T-cell (primary cell): Measurements from ENCODE around the gene ADAM17. TPM values are rescaled to one million over a fixed set of nuclear protein-coding genes. Genes with fewer than 3 reads are reported as not detected.
"Not testable (repeated sequence)": the region's sequence is repeated elsewhere in the genome, so short reads cannot be mapped to it uniquely, and the experiment has no call there.

Experiments
- ATAC-seq, 4 experiments: fragments of 200-7000 bp in 3 of 4; fragments of 150-1000 bp in 1 of 4; cut with Tn5 transposase; replicated peaks in 1 of 4; 1 replicate in 3 of 4; 2 replicates in 1 of 4; pipeline ENCODE4 v1.10.0; 2021; ENCODE audit warnings: moderate library complexity in 3 of 4, mild to moderate bottlenecking in 2 of 4, moderate number of reproducible peaks in 1 of 4
- CTCF ChIA-PET, 2 donors: fragments of 300-600 bp; sonication (Branson Sonifier 250); formaldehyde crosslinking; loops; one replicate each; lab custom pipeline; 2022; ENCODE audit warnings: antibody characterized with exemption in 2 of 2; lab: Charles Lee
- POLR2A ChIA-PET, 2 donors: fragments of 300-600 bp; sonication (Branson Sonifier 250); formaldehyde crosslinking; loops; one replicate each; lab custom pipeline; 2022; ENCODE audit warnings: antibody characterized with exemption in 2 of 2; lab: Charles Lee
- DNase-seq, 35 experiments: peaks; one replicate each; pipeline versions ENCODE4 v3.0.0 to v3.0.0-alpha.2; 2013 to 2023
- H3K27ac ChIP-seq: one replicate; pipeline ENCODE4 v1.5.1; 2013; ENCODE audit warnings: low read length
- H3K27me3 ChIP-seq, 2 experiments: replicated peaks in 1 of 2; 1 replicate in 1 of 2; 2 replicates in 1 of 2; pipeline versions ENCODE4 v1.6.1 to v1.7.0; 2013; ENCODE audit warnings: low read length in 1 of 2, mixed read lengths in 1 of 2; ENCODE audit not compliant: control insufficient read depth in 2 of 2, insufficient read depth in 2 of 2; ENCODE audit errors: extremely low read depth in 1 of 2
- H3K36me3 ChIP-seq, 2 donors: 1 replicate in 1 of 2; 2 replicates in 1 of 2; pipeline versions ENCODE4 v1.6.1 to v1.7.0; 2013; ENCODE audit warnings: low read length in 1 of 2; ENCODE audit not compliant: control insufficient read depth in 2 of 2, insufficient read depth in 1 of 2; ENCODE audit errors: extremely low read depth in 1 of 2
- H3K4me1 ChIP-seq, 2 experiments: 1 replicate in 1 of 2; 2 replicates in 1 of 2; pipeline versions ENCODE4 v1.6.1 to v1.7.0; 2013; ENCODE audit warnings: low read length in 2 of 2, mixed read lengths in 1 of 2; ENCODE audit not compliant: insufficient read depth in 2 of 2, control insufficient read depth in 1 of 2; ENCODE audit errors: extremely low read depth in 1 of 2
- H3K4me3 ChIP-seq, 2 donors: 1 replicate in 1 of 2; 2 replicates in 1 of 2; pipeline versions ENCODE4 v1.5.1 to v1.7.0; 2013; ENCODE audit warnings: mild to moderate bottlenecking in 2 of 2, low read length in 1 of 2, moderate library complexity in 1 of 2; ENCODE audit not compliant: control insufficient read depth in 1 of 2; ENCODE audit errors: extremely low read depth in 1 of 2
- H3K9me3 ChIP-seq: 2 replicates; pipeline ENCODE4 v1.7.0; 2013
- H3K27ac Mint-ChIP-seq, 2 donors: one replicate each; pipeline ENCODE4 v1.8.0; 2020 to 2021; ENCODE audit warnings: mild to moderate bottlenecking in 2 of 2, mixed read lengths in 2 of 2
- H3K27me3 Mint-ChIP-seq, 2 donors: one replicate each; pipeline ENCODE4 v1.8.0; 2021 to 2022; ENCODE audit warnings: mixed read lengths in 2 of 2
- H3K36me3 Mint-ChIP-seq: one replicate; pipeline ENCODE4 v1.8.0; 2021; ENCODE audit warnings: mixed read lengths
- H3K4me1 Mint-ChIP-seq, 3 donors: one replicate each; pipeline ENCODE4 v1.8.0; 2020 to 2022; ENCODE audit warnings: mixed read lengths in 3 of 3, mild to moderate bottlenecking in 1 of 3
- H3K4me3 Mint-ChIP-seq, 3 donors: one replicate each; pipeline ENCODE4 v1.8.0; 2020 to 2022; ENCODE audit warnings: mild to moderate bottlenecking in 3 of 3, mixed read lengths in 3 of 3, moderate library complexity in 3 of 3
- H3K9me3 Mint-ChIP-seq, 3 donors: one replicate each; pipeline ENCODE4 v1.8.0; 2020 to 2022; ENCODE audit warnings: mixed read lengths in 3 of 3
- WGBS: methylation state at CpG from one replicate; pipeline ENCODE4 v1.1.5; 2013; ENCODE audit warnings: missing lambda C conversion rate; ENCODE audit not compliant: insufficient coverage; 5-methylcytosine and 5-hydroxymethylcytosine counted together
- total RNA-seq, 35 experiments: library from RNA in 6 of 35; stranded (reverse) in 6 of 35; fragments of 120-200 nt in 1 of 35; gene quantifications; one replicate each; pipeline versions ENCODE4 v1.2.1 to v1.2.4 and lab custom pipeline; 2013 to 2026

The ADAM17 gene
- total RNA-seq, 5 donors from 2014 or later (not counting 1 experiment from before 2014, with no cell fraction given), result 26.5 to 34.5 (median 29.5) TPM

DNA sequence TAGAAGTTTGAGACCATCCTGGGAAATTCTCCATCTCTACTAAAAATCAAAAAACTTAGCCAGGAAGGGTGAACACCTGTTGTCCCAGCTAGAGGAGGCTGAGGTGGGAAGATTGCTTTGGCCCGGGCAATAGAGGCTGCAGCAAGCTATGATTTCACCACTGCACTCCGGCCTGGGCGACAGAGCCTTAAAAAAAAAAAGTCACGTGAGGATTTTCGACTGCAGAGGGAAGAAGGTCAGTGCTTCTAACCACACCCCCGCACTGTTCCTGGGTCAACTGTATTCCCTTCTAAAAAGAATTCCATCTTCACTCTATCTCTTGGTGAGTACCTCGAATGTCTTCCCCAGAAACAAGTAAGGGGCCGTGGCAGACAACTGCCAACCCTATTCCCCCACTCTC lies 31.3 kb downstream of the ADAM17 start:
- no peak overlapping the region for H3K27ac ChIP-seq
- Mint-ChIP-seq H3K27me3 (no peaks in the 10 kb centered on the region), H3K36me3 (peaks cover 63% of the 10 kb centered on the region), H3K9me3 (no peaks in the 10 kb centered on the region), H3K27ac (no peak overlapping the region), H3K4me1 (peaks cover 0 to 12% (median 4%) of the 10 kb centered on the region in 3 donors), H3K4me3 (no peak overlapping the region)
- ChIA-PET POLR2A (interaction anchor here (0.6 kb wide), 4 partner anchors 10 to 102 kb away, joined by 3 to 4 read pairs (median 4); no protein-coding TSS in a partner anchor), CTCF (no interaction called here)
- no peak for ATAC-seq
- H3K36me3 ChIP-seq, result peaks cover 2 to 65% of the 10 kb centered on the region in 2 donors
- no peak overlapping the region for H3K4me3 ChIP-seq
- DNase-seq, result no peak
- 96% methylated on average over 5 of the region's 8 CpGs for WGBS
- H3K27me3 ChIP-seq, result no peaks in the 10 kb centered on the region
- H3K9me3 ChIP-seq, result no peaks in the 10 kb centered on the region
- H3K4me1 ChIP-seq, result no peaks in the 10 kb centered on the region

DNA sequence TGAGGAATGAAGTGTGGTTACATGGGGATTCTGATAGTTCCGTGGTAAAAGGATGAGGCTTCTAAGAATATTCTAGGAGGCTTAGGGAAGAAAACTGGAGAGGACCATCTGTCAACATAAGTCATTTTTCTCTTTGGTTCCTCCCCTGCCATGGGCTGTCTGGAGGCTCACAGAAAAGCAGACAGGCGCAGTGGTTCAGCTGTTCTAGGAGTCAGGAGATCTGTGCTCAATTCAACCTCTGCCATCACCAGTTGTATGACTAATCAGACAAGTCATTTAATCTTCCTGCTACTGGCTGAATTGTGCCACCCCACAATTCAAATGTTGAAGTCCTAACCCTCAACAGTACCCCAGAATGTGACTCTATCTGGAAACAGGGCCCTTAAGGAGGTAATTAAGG lies 36.4 kb downstream of the ADAM17 start:
- H3K4me3 ChIP-seq, result no peak overlapping the region
- no peak overlapping the region for H3K27ac ChIP-seq
- no peaks in the 10 kb centered on the region for H3K4me1 ChIP-seq
- H3K27ac Mint-ChIP-seq, result peak overlapping the region in 1 of 2 donors; percentile 27
- no peaks in the 10 kb centered on the region for H3K9me3 ChIP-seq
- H3K27me3 ChIP-seq, result no peaks in the 10 kb centered on the region
- no peaks in the 10 kb centered on the region for H3K9me3 Mint-ChIP-seq
- peaks cover 0 to 1% (median 0%) of the 10 kb centered on the region in 3 donors for H3K4me1 Mint-ChIP-seq
- ATAC-seq (no peak), DNase-seq (no peak)
- peaks cover 12 to 51% of the 10 kb centered on the region in 2 donors for H3K36me3 ChIP-seq
- peaks cover 51% of the 10 kb centered on the region for H3K36me3 Mint-ChIP-seq
- ChIA-PET POLR2A (no interaction called here), CTCF (no interaction called here)
- no CpG with 5 or more reads among the region's 2 CpGs for WGBS
- no peaks in the 10 kb centered on the region for H3K27me3 Mint-ChIP-seq
- no peak overlapping the region for H3K4me3 Mint-ChIP-seq

DNA sequence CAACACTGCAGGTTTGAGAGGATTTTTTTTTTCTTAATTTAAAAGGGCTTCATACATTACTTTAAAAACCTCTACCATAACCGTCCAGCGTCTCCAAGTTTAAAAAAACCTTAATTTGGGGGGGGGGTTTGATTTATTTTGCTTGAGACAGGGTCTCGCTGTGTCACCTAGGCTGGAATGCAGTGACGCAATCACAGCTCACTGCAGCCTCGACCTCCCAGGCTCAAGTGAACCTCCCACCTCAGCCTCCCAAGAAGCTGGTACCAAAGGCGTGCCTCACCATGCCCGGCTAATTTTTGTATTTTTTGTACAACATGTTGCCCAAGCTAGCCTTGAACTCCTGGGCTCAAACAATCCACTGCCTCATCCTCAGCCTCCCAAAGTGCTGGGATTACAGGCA lies 36.9 kb downstream of the ADAM17 start:
- 100% methylated on average over 3 of the region's 7 CpGs for whole genome bisulfite sequencing
- Mint-ChIP-seq H3K9me3 (no peaks in the 10 kb centered on the region), H3K27me3 (no peaks in the 10 kb centered on the region), H3K4me1 (peaks cover 0 to 1% (median 0%) of the 10 kb centered on the region in 3 donors), H3K4me3 (no peak overlapping the region), H3K36me3 (peaks cover 51% of the 10 kb centered on the region), H3K27ac (no peak overlapping the region)
- Histone ChIP-seq H3K27ac (no peak overlapping the region), H3K27me3 (no peaks in the 10 kb centered on the region), H3K4me3 (no peak overlapping the region), H3K9me3 (no peaks in the 10 kb centered on the region), H3K4me1 (no peaks in the 10 kb centered on the region), H3K36me3 (peaks cover 12 to 50% of the 10 kb centered on the region in 2 donors)
- ATAC-seq, result no peak
- DNase-seq, result no peak
- ChIA-PET POLR2A (no interaction called here), CTCF (interaction anchor here in 1 of 2 donors (0.6 to 0.8 kb wide), 2 partner anchors 12 to 1230 kb away, joined by 5 to 8 read pairs; no protein-coding TSS in a partner anchor)

DNA sequence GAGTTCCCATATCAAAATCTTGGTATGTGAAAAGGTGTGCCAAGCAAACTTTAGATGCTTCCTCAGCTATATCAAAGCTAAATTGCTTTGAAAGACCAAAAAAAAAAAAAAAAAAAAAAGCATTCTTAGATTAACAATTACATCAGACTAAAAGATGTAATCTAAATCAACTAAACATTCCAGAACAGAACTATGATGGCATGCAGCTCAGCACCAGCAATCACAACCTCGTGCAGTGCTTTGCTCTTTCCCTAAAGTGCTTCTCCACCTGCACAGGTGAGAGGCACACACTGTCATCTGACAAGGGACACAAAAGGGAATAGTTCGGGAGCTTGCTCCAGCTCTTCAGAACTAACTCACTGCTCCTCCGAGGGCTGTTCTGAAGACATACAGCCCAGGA lies 37.5 kb downstream of the ADAM17 start:
- Histone ChIP-seq H3K27me3 (no peaks in the 10 kb centered on the region), H3K36me3 (peaks cover 12 to 50% of the 10 kb centered on the region in 2 donors), H3K9me3 (no peaks in the 10 kb centered on the region), H3K4me3 (no peak overlapping the region), H3K27ac (no peak overlapping the region), H3K4me1 (no peaks in the 10 kb centered on the region)
- H3K9me3 Mint-ChIP-seq, result no peaks in the 10 kb centered on the region
- peaks cover 53% of the 10 kb centered on the region for H3K36me3 Mint-ChIP-seq
- H3K4me1 Mint-ChIP-seq, result peaks cover 0 to 1% (median 0%) of the 10 kb centered on the region in 3 donors
- no peak overlapping the region for H3K4me3 Mint-ChIP-seq
- DNase-seq (no peak), ATAC-seq (no peak)
- ChIA-PET CTCF (interaction anchor here (0.6 to 0.8 kb wide), 4 partner anchors 11 to 1229 kb away, joined by 3 to 8 read pairs (median 6); no protein-coding TSS in a partner anchor), POLR2A (no interaction called here)
- no peaks in the 10 kb centered on the region for H3K27me3 Mint-ChIP-seq
- 100% methylated on average over 1 of the region's 3 CpGs for WGBS
- H3K27ac Mint-ChIP-seq, result no peak overlapping the region

DNA sequence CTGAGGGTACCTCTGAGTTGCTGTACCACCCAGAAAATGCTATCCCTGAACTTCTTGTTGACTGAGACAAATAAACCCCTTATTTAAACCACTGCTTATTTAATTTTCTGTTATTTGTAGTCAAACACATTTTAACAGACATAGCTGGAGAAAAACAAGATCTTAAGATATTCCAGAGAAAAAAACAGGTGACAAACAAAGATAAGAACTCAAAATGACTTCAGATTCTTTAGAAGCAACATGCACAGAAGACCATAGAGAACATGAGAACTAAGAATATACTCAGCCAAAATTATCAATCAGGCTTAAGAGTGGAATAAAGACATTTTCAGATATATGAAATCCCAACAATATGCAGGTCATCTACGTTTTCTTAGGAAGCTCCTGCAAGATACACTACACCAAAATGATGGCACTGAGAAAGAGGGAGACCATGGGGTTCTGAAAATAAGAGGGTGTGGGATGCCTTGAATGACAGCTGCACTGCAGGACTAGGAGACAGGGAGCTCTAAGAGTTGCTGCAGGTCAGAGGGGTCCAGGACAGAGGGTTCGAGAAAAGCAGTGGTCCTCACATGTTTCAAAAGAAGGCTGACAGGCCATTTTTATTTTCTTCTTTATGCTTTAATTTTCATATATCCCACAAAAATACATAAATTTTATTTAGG lies 38.4 kb downstream of the ADAM17 start:
- Mint-ChIP-seq H3K27ac (no peak overlapping the region), H3K36me3 (peaks cover 52% of the 10 kb centered on the region), H3K4me1 (no peaks in the 10 kb centered on the region), H3K4me3 (no peak overlapping the region), H3K27me3 (no peaks in the 10 kb centered on the region), H3K9me3 (no peaks in the 10 kb centered on the region)
- Histone ChIP-seq H3K4me1 (no peaks in the 10 kb centered on the region), H3K27ac (no peak overlapping the region), H3K36me3 (peaks cover 12 to 49% of the 10 kb centered on the region in 2 donors), H3K27me3 (no peaks in the 10 kb centered on the region), H3K9me3 (no peaks in the 10 kb centered on the region), H3K4me3 (no peak overlapping the region)
- ATAC-seq, result no peak
- CTCF ChIA-PET, result interaction anchor here (0.6 to 0.7 kb wide), 2 partner anchors 39 to 43 kb away, joined by 3 to 8 read pairs; no protein-coding TSS in a partner anchor
- POLR2A ChIA-PET, result interaction anchor here in 1 of 2 donors (0.6 kb wide), 1 partner anchor 138 kb away, joined by 4 read pairs; no protein-coding TSS in a partner anchor
- no peak for DNase-seq
- no CpG with 5 or more reads among the region's 2 CpGs for WGBS

DNA sequence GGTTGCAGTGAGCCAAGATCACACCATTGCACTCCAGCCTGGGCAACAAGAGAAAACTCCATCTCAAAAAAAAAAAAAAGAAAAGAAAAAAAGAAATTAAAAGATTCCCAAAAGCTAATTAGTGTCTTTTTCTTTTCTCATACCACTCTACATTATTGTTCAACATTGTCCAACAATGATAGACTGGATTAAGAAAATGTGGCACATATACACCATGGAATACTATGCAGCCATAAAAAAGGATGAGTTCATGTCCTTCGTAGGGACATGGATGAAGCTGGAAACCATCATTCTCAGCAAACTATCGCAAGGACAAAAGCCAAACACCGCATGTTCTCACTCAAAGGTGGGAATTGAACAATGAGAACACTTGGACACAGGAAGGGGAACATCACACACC lies 41.7 kb downstream of the ADAM17 start:
- H3K27ac Mint-ChIP-seq, H3K4me1 Mint-ChIP-seq, H3K4me1 ChIP-seq, H3K9me3 ChIP-seq, H3K27me3 ChIP-seq, H3K4me3 Mint-ChIP-seq, H3K9me3 Mint-ChIP-seq, H3K27me3 Mint-ChIP-seq, DNase-seq, ATAC-seq, H3K27ac ChIP-seq, H3K4me3 ChIP-seq: not testable (repeated sequence)
- POLR2A ChIA-PET, result interaction anchor here in 1 of 2 donors (0.6 kb wide), 1 partner anchor 11 kb away, joined by 4 read pairs; no protein-coding TSS in a partner anchor
- CTCF ChIA-PET, result interaction anchor here in 1 of 2 donors (0.7 kb wide), 2 partner anchors 47 to 934 kb away, joined by 3 read pairs; partner anchors contain the start of gene ODC1
- WGBS, result no CpG with 5 or more reads among the region's 3 CpGs
- peaks cover 37% of the 10 kb centered on the region for H3K36me3 Mint-ChIP-seq
- peaks cover 7 to 33% of the 10 kb centered on the region in 2 donors for H3K36me3 ChIP-seq
